Measurements from ENCODE around the gene DCLRE1C. TPM values are rescaled to one million over a fixed set of nuclear protein-coding genes. Genes with fewer than 3 reads are reported as not detected.
A peak's percentile ranks its signal among the peaks of the same experiment; 100 is the strongest.
"Not testable (repeated sequence)": the region's sequence is repeated elsewhere in the genome, so short reads cannot be mapped to it uniquely, and the experiment has no call there.

The DCLRE1C gene
- total RNA-seq, 2 experiments from 2014 or later = 15.0 to 17.5 TPM

- no peak overlapping the region for H3K4me3 Mint-ChIP-seq
- intact Hi-C loops (cut with micrococcal nuclease) = no loop called here
- DNase-seq (no peak), ATAC-seq (no peak)
- CTCF ChIA-PET = no interaction called here
- H3K9me3 Mint-ChIP-seq = no peaks in the 10 kb centered on the region
- TF ChIP-seq CTCF (IDR thresholded peaks at IDR 0.05) = no peak
- POLR2A ChIA-PET = no interaction called here
- no peaks in the 10 kb centered on the region for H3K36me3 Mint-ChIP-seq (ENCODE audit: low read depth)
- H3K4me1 Mint-ChIP-seq (ENCODE audit: low read depth) = no peaks in the 10 kb centered on the region
- no peak overlapping the region for H3K27ac Mint-ChIP-seq
- no peaks in the 10 kb centered on the region for H3K27me3 Mint-ChIP-seq
Observed at GRCh38 chr10:14982744-14983143, 28.8 kb upstream of the DCLRE1C start.

- H3K4me3 Mint-ChIP-seq = no peak overlapping the region
- no peak overlapping the region for H3K27ac Mint-ChIP-seq
- no peaks in the 10 kb centered on the region for H3K9me3 Mint-ChIP-seq
- no peak for ATAC-seq
- H3K27me3 Mint-ChIP-seq = peaks cover 16% of the 10 kb centered on the region
- DNase-seq = no peak
- CTCF ChIA-PET = no interaction called here
- intact Hi-C loops (cut with micrococcal nuclease) = no loop called here
- TF ChIP-seq CTCF (IDR thresholded peaks at IDR 0.05) = peak; percentile 27
- POLR2A ChIA-PET = no interaction called here
- H3K36me3 Mint-ChIP-seq (ENCODE audit: low read depth) = no peaks in the 10 kb centered on the region
- H3K4me1 Mint-ChIP-seq (ENCODE audit: low read depth) = no peaks in the 10 kb centered on the region
Observed at GRCh38 chr10:14975672-14976273, 21.9 kb upstream of the DCLRE1C start.

GRCh38 chr10:14974153-14974998 lies 20.5 kb upstream of the DCLRE1C start:
- POLR2A ChIA-PET = interaction anchor here (0.6 kb wide), 1 partner anchor 179 kb away, joined by 4 read pairs; no protein-coding TSS in a partner anchor
- CTCF ChIA-PET = interaction anchor here (1.1 kb wide), 1 partner anchor 403 kb away, joined by 3 read pairs; no protein-coding TSS in a partner anchor
- H3K4me1 Mint-ChIP-seq (ENCODE audit: low read depth); H3K9me3 Mint-ChIP-seq; ATAC-seq; DNase-seq; H3K36me3 Mint-ChIP-seq (ENCODE audit: low read depth); intact Hi-C loops (cut with micrococcal nuclease); H3K27ac Mint-ChIP-seq; H3K4me3 Mint-ChIP-seq: not testable (repeated sequence)
- peaks cover 16% of the 10 kb centered on the region for H3K27me3 Mint-ChIP-seq

- Mint-ChIP-seq H3K27ac (no peak overlapping the region), H3K27me3 (peaks cover 16% of the 10 kb centered on the region), H3K4me1 (ENCODE audit: low read depth) (no peaks in the 10 kb centered on the region), H3K9me3 (no peaks in the 10 kb centered on the region), H3K36me3 (ENCODE audit: low read depth) (no peaks in the 10 kb centered on the region), H3K4me3 (no peak overlapping the region)
- ATAC-seq (peak; percentile 61), DNase-seq (peak; percentile 76)
- ChIA-PET CTCF (interaction anchor here (0.7 to 2.2 kb wide), 24 partner anchors 10 to 772 kb away, joined by 3 to 18 read pairs (median 4); partner anchors contain the start of genes CDNF, DCLRE1C, HSPA14 and MSANTD7), POLR2A (interaction anchor here (0.6 to 1.2 kb wide), 3 partner anchors 10 to 128 kb away, joined by 3 to 4 read pairs (median 3); no protein-coding TSS in a partner anchor)
- peak; percentile 75 for TF ChIP-seq CTCF (IDR thresholded peaks at IDR 0.05)
- intact Hi-C loops (cut with micrococcal nuclease) = no loop called here
Observed at GRCh38 chr10:14971867-14972448, 18.1 kb upstream of the DCLRE1C start.

GRCh38 chr10:14967897-14968296 lies 14.0 kb upstream of the DCLRE1C start:
- CTCF ChIA-PET = no interaction called here
- no peak for DNase-seq
- no peak for ATAC-seq
- POLR2A ChIA-PET = interaction anchor here (0.6 to 1.6 kb wide), 3 partner anchors 8 to 441 kb away, joined by 3 read pairs; partner anchors contain the start of gene DCLRE1C
- Mint-ChIP-seq H3K9me3 (no peaks in the 10 kb centered on the region), H3K36me3 (ENCODE audit: low read depth) (no peaks in the 10 kb centered on the region), H3K4me1 (ENCODE audit: low read depth) (no peaks in the 10 kb centered on the region), H3K27me3 (no peaks in the 10 kb centered on the region), H3K4me3 (no peak overlapping the region), H3K27ac (no peak overlapping the region)
- no peak for TF ChIP-seq CTCF (IDR thresholded peaks at IDR 0.05)
- intact Hi-C loops (cut with micrococcal nuclease) = no loop called here

All from activated CD8-positive, alpha-beta T cell treated with anti-CD3 and anti-CD28 coated beads for 36 hours (primary cell).